IMR-90 (cell line): ENCODE measurements around the gene HCRTR1. TPM values are rescaled to one million over a fixed set of nuclear protein-coding genes. Genes with fewer than 3 reads are reported as not detected.

Experiments used
- ATAC-seq: fragments of 200-7000 bp; cut with Tn5 transposase; 2 replicates; pipeline ENCODE4 v1.9.1; 2020; ENCODE audit warnings: low read depth, mild to moderate bottlenecking, moderate library complexity
- BruUV-seq: library from RNA; stranded (reverse); fragments of 400-500 nt; replicated peaks from 2 replicates; lab custom pipeline; 2021; lab: Mats Ljungman, UMichigan
- CTCF ChIA-PET: fragments of 300-600 bp; formaldehyde crosslinking; extraction: SDS; loops from one replicate; lab custom pipeline; 2021; ENCODE audit warnings: antibody characterized with exemption; lab: Yijun Ruan, JAX
- POLR2A ChIA-PET: fragments of 300-600 bp; sonication (Branson Sonifier 250); formaldehyde crosslinking; loops from one replicate; lab custom pipeline; 2022; ENCODE audit warnings: antibody characterized with exemption; ENCODE audit not compliant: unreplicated experiment; lab: Charles Lee
- DNase-seq: peaks from one replicate; pipeline ENCODE4 v3.0.0; 2013
- H2AFZ ChIP-seq: replicated peaks from 2 replicates; pipeline ENCODE3; 2013; ENCODE audit warnings: low read length, mild to moderate bottlenecking; ENCODE audit not compliant: poor library complexity
- H2AK5ac ChIP-seq: 2 replicates; pipeline ENCODE4 v1.6.1; 2013; ENCODE audit warnings: low read depth, low read length, inconsistent platforms
- H2AK9ac ChIP-seq: replicated peaks from 2 replicates; pipeline ENCODE3; 2013; ENCODE audit warnings: mild to moderate bottlenecking, low read depth, low read length, moderate library complexity; ENCODE audit not compliant: poor library complexity
- H2BK120ac ChIP-seq: 2 replicates; pipeline ENCODE4 v1.6.1; 2013; ENCODE audit warnings: low read depth, low read length, inconsistent platforms
- H2BK15ac ChIP-seq: 3 replicates; pipeline ENCODE4 v1.6.1; 2013; ENCODE audit warnings: low read depth, low read length, inconsistent platforms
- H2BK20ac ChIP-seq: 2 replicates; pipeline ENCODE4 v1.6.1; 2013; ENCODE audit warnings: low read depth, mild to moderate bottlenecking, inconsistent platforms, low read length, moderate library complexity
- H2BK5ac ChIP-seq: 2 replicates; pipeline ENCODE4 v1.6.1; 2013; ENCODE audit warnings: mild to moderate bottlenecking, low read depth, low read length, inconsistent platforms; ENCODE audit not compliant: poor library complexity, severe bottlenecking
- H3K14ac ChIP-seq: replicated peaks from 2 replicates; pipeline ENCODE4 v1.6.1; 2013; ENCODE audit warnings: low read depth, low read length, inconsistent platforms
- H3K18ac ChIP-seq: 2 replicates; pipeline ENCODE4 v1.6.1; 2013; ENCODE audit warnings: low read depth, low read length, control low read depth
- H3K23ac ChIP-seq: 2 replicates; pipeline ENCODE4 v1.6.1; 2013; ENCODE audit warnings: low read depth, low read length, inconsistent platforms
- H3K27ac ChIP-seq: 2 replicates; pipeline ENCODE4 v1.5.1; 2013; ENCODE audit warnings: mild to moderate bottlenecking, control low read depth, low read length; ENCODE audit not compliant: insufficient read depth
- H3K27me3 ChIP-seq: 2 replicates; pipeline ENCODE4 v1.6.1; 2013; ENCODE audit warnings: low read length; ENCODE audit not compliant: control insufficient read depth, insufficient read depth
- H3K36me3 ChIP-seq: 2 replicates; pipeline ENCODE4 v1.6.1; 2013; ENCODE audit warnings: low read length, mixed read lengths; ENCODE audit not compliant: control insufficient read depth, insufficient read depth
- H3K4ac ChIP-seq: 2 replicates; pipeline ENCODE4 v1.6.1; 2013; ENCODE audit warnings: low read depth, low read length, inconsistent platforms
- H3K4me1 ChIP-seq: 2 replicates; pipeline ENCODE4 v1.6.1; 2013; ENCODE audit warnings: low read length, mixed read lengths; ENCODE audit not compliant: control insufficient read depth, insufficient read depth
- H3K4me2 ChIP-seq: 2 replicates; pipeline ENCODE4 v1.6.1; 2013; ENCODE audit warnings: low read depth, mild to moderate bottlenecking, control low read depth, low read length, moderate library complexity
- H3K4me3 ChIP-seq: 2 replicates; pipeline ENCODE4 v1.5.1; 2013; ENCODE audit warnings: low read depth, mild to moderate bottlenecking, control low read depth, low read length, moderate library complexity; ENCODE audit not compliant: insufficient read depth
- H3K56ac ChIP-seq: 2 replicates; pipeline ENCODE4 v1.6.1; 2013; ENCODE audit warnings: low read length, inconsistent platforms; ENCODE audit not compliant: insufficient read depth; ENCODE audit errors: extremely low read depth
- H3K79me1 ChIP-seq, 2 experiments: 2 replicates each; pipeline ENCODE4 v1.6.1; 2013; ENCODE audit warnings: low read length in 2 of 2, inconsistent platforms in 1 of 2, low read depth in 1 of 2
- H3K9ac ChIP-seq: 2 replicates; pipeline ENCODE4 v1.6.1; 2013; ENCODE audit warnings: low read depth, low read length, control low read depth
- H3K9me1 ChIP-seq: 2 replicates; pipeline ENCODE4 v1.6.1; 2013; ENCODE audit warnings: low read length, inconsistent platforms; ENCODE audit not compliant: insufficient read depth
- H3K9me3 ChIP-seq: 2 replicates; pipeline ENCODE4 v1.6.1; 2013; ENCODE audit warnings: low read length; ENCODE audit not compliant: control insufficient read depth, insufficient read depth
- H4K20me1 ChIP-seq: 2 replicates; pipeline ENCODE4 v1.6.1; 2013; ENCODE audit warnings: low read length, inconsistent platforms; ENCODE audit not compliant: insufficient read depth
- H4K5ac ChIP-seq: 2 replicates; pipeline ENCODE4 v1.6.1; 2013; ENCODE audit warnings: mild to moderate bottlenecking, low read depth, low read length, control low read depth
- H4K8ac ChIP-seq, 2 experiments: 2 replicates each; pipeline ENCODE4 v1.6.1; 2013; ENCODE audit warnings: low read depth in 2 of 2, low read length in 2 of 2, control low read depth in 1 of 2, inconsistent platforms in 1 of 2
- H4K91ac ChIP-seq: 2 replicates; pipeline ENCODE4 v1.6.1; 2013; ENCODE audit warnings: low read depth, low read length, inconsistent platforms; ENCODE audit not compliant: insufficient read depth
- BHLHE40 ChIP-seq: fragments of 150-350 bp; IDR thresholded peaks from 2 replicates; pipeline ENCODE4 v1.6.1; 2016; ENCODE audit warnings: mild to moderate bottlenecking, low read depth, low read length
- CEBPB ChIP-seq: IDR thresholded peaks from 2 replicates; pipeline ENCODE4 v1.6.1; 2012; ENCODE audit warnings: low read depth, low read length, improper control_type of control experiment
- CHD1 ChIP-seq: IDR thresholded peaks from 2 replicates; pipeline ENCODE4 v1.6.1; 2012; ENCODE audit warnings: low read depth, low read length, improper control_type of control experiment
- CTCF ChIP-seq: conservative IDR thresholded peaks from 2 replicates; pipeline ENCODE4 v1.5.1; 2012; ENCODE audit warnings: mild to moderate bottlenecking, low read depth, low read length, improper control_type of control experiment
- ELK1 ChIP-seq: fragments of 150-350 bp; IDR thresholded peaks from 2 replicates; pipeline ENCODE4 v1.6.1; 2016; ENCODE audit warnings: low read depth, mild to moderate bottlenecking, low read length, moderate library complexity, borderline replicate concordance
- FOS ChIP-seq: fragments of 150-350 bp; IDR thresholded peaks from 2 replicates; pipeline ENCODE4 v1.6.1; 2016; ENCODE audit warnings: low read depth, low read length
- MAFK ChIP-seq: IDR thresholded peaks from 2 replicates; pipeline ENCODE4 v1.6.1; 2012; ENCODE audit warnings: low read depth, low read length, improper control_type of control experiment
- POLR2A ChIP-seq: IDR thresholded peaks from 2 replicates; pipeline ENCODE4 v1.6.1; 2012; ENCODE audit warnings: mild to moderate bottlenecking, low read depth, low read length
- RFX5 ChIP-seq: IDR thresholded peaks from 2 replicates; pipeline ENCODE4 v1.8.0; 2012; ENCODE audit warnings: low read depth, mild to moderate bottlenecking, low read length, moderate library complexity
- SMC3 ChIP-seq: fragments of 150-350 bp; IDR thresholded peaks from 2 replicates; pipeline ENCODE4 v1.6.1; 2016; ENCODE audit warnings: low read depth, mild to moderate bottlenecking, antibody characterized with exemption, low read length, moderate library complexity
- WGBS, 2 experiments: methylation state at CpG; one replicate each; pipeline versions ENCODE4 v1.1.5 to v1.1.7; 2013; ENCODE audit warnings: missing lambda C conversion rate in 2 of 2; ENCODE audit not compliant: insufficient read length in 1 of 2; ENCODE audit errors: extremely low coverage in 2 of 2; 5-methylcytosine and 5-hydroxymethylcytosine counted together
- dilution Hi-C: fragments of 300-500 bp; cut with HindIII; formaldehyde crosslinking; loops from one replicate; pipeline ENCODE4 v1.14.3; 2018; ENCODE audit warnings: low sequenced_read_pairs; ENCODE audit not compliant: unreplicated experiment
- in situ Hi-C: fragments of 300-500 bp; cut with MboI; formaldehyde crosslinking; loops from 3 replicates; pipeline ENCODE4 v1.14.3; 2019; ENCODE audit warnings: low sequenced_read_pairs, inconsistent platforms, mixed read lengths
- intact Hi-C: fragments of 100-400 bp; cut with micrococcal nuclease; formaldehyde crosslinking; loops from 2 replicates; pipeline ENCODE4 v1.10.0; 2022
- polyA plus RNA-seq, 3 experiments: library from polyadenylated mRNA; depleted of rRNA; stranded (reverse); fragments of >200 nt; gene quantifications; 2 replicates each; pipeline ENCODE4 v1.2.3, GENCODE V29; 2012; ENCODE audit warnings: low replicate concordance in 1 of 3
- total RNA-seq: library from RNA; depleted of rRNA; stranded (reverse); fragments of >200 nt; gene quantifications from 2 replicates; pipeline ENCODE4 v1.2.3, GENCODE V29; 2012

Gene HCRTR1
- total and polyA plus RNA-seq, 2 of the 4 experiments (the other 2 are of a cell fraction) = not detected

GRCh38 chr1:31646259-31646960, 28.9 kb downstream of the HCRTR1 start (continued):
- TF ChIP-seq RFX5 (no peak), SMC3 (no peak)

GRCh38 chr1:31647106-31647505, 29.6 kb downstream of the HCRTR1 start:
- Histone ChIP-seq H3K14ac (no peak overlapping the region), H3K4me2 (no peak overlapping the region; the same call in 1 of the 2 replicates), H3K56ac (no peak overlapping the region), H3K4me1 (peaks cover 5% of the 10 kb centered on the region; the same call in 1 of the 2 replicates), H4K5ac (no peak overlapping the region), H4K8ac (no peak overlapping the region), H2BK15ac (no peak overlapping the region), H2AFZ (no peak overlapping the region), H2BK120ac (no peak overlapping the region; the same call in 1 of the 2 replicates), H4K91ac (no peak overlapping the region), H3K4me3 (no peak overlapping the region), H4K20me1 (no peaks in the 10 kb centered on the region), H3K9me1 (peaks cover 13% of the 10 kb centered on the region), H2BK5ac (peak overlapping the region; percentile 72), H3K23ac (no peak overlapping the region), H2AK5ac (no peak overlapping the region; the same call in 1 of the 2 replicates), H3K9ac (no peak overlapping the region), H3K27me3 (no peaks in the 10 kb centered on the region), H3K79me1 (peaks cover 19 to 27% of the 10 kb centered on the region in 2 experiments), H2AK9ac (no peak overlapping the region), H3K9me3 (no peaks in the 10 kb centered on the region), H3K18ac (no peak overlapping the region), H3K27ac (no peak overlapping the region), H2BK20ac (no peak overlapping the region), H3K4ac (no peak overlapping the region), H3K36me3 (peaks cover 5% of the 10 kb centered on the region; the same call in 1 of the 2 replicates)
- ATAC-seq (peak; percentile 12), DNase-seq (peak; percentile 62)
- in situ Hi-C loops = no loop called here
- BruUV-seq = no TSS peak
- intact Hi-C loops = no loop called here
- 67% methylated on average over 2 of the region's 2 CpGs; no CpG with 5 or more reads in 1 of the 2 experiments for WGBS, 2 experiments
- no peak for TF ChIP-seq CHD1
- no peak for TF ChIP-seq FOS
- TF ChIP-seq POLR2A = no peak
- 0 out of 2 replicates have a peak, but pooled peaks have one; percentile 9 for TF ChIP-seq CTCF
- TF ChIP-seq CEBPB = peak; percentile 60
- no peak for TF ChIP-seq SMC3
- TF ChIP-seq BHLHE40 = no peak
- TF ChIP-seq ELK1 = no peak
- TF ChIP-seq MAFK = no peak
- dilution Hi-C loops = no loop called here
- CTCF ChIA-PET = interaction anchor here (1.5 kb wide), 1 partner anchor 10 kb away, joined by 4 read pairs; no protein-coding TSS in a partner anchor
- POLR2A ChIA-PET = no interaction called here
